PC-9 (cell line): ENCODE measurements around the gene PLOD2. TPM values are rescaled to one million over a fixed set of nuclear protein-coding genes. Genes with fewer than 3 reads are reported as not detected.

Experiments
- BruUV-seq: library from RNA; stranded (reverse); fragments of 400-500 nt; replicated peaks from 2 replicates; lab custom pipeline; 2021; lab: Mats Ljungman, UMichigan
- CTCF ChIA-PET: fragments of 300-600 bp; sonication (Branson Sonifier 250); formaldehyde crosslinking; loops from one replicate; lab custom pipeline; 2022; ENCODE audit warnings: antibody characterized with exemption; lab: Charles Lee
- POLR2A ChIA-PET: fragments of 300-600 bp; sonication (Branson Sonifier 250); formaldehyde crosslinking; loops from one replicate; lab custom pipeline; 2022; ENCODE audit warnings: antibody characterized with exemption; ENCODE audit not compliant: unreplicated experiment; lab: Charles Lee
- DNase-seq, 2 experiments: peaks; one replicate each; pipeline versions ENCODE4 v3.0.0 to v3.0.0-alpha.2; 2015 to 2022; ENCODE audit warnings: mixed read lengths in 1 of 2
- H2AFZ ChIP-seq: fragments of 200-600 bp; sonication (generic); 2 replicates; pipeline ENCODE4 v1.8.1; 2017; ENCODE audit warnings: antibody characterized with exemption
- H3F3A ChIP-seq: fragments of 200-600 bp; sonication (generic); 2 replicates; pipeline ENCODE4 v1.8.1; 2017; ENCODE audit warnings: antibody characterized with exemption, mild to moderate bottlenecking, low read depth; ENCODE audit not compliant: insufficient read depth
- H3K27ac ChIP-seq: fragments of 200-600 bp; sonication (generic); 2 replicates; pipeline ENCODE4 v1.6.1; 2016; ENCODE audit warnings: mixed run types
- H3K27me3 ChIP-seq: fragments of 200-600 bp; sonication (generic); 2 replicates; pipeline ENCODE4 v1.6.1; 2016; ENCODE audit warnings: low read depth, mixed run types; ENCODE audit not compliant: insufficient read depth
- H3K36me3 ChIP-seq: fragments of 200-600 bp; sonication (generic); 2 replicates; pipeline ENCODE4 v1.6.1; 2016; ENCODE audit warnings: low read depth, mixed run types
- H3K4me1 ChIP-seq: fragments of 200-600 bp; sonication (generic); replicated peaks from 2 replicates; pipeline ENCODE4 v1.6.1; 2016; ENCODE audit warnings: mixed run types; ENCODE audit not compliant: insufficient read depth
- H3K4me2 ChIP-seq: fragments of 200-600 bp; sonication (generic); 2 replicates; pipeline ENCODE4 v1.6.1; 2017; ENCODE audit warnings: mixed run types
- H3K4me3 ChIP-seq: fragments of 200-600 bp; sonication (generic); 2 replicates; pipeline ENCODE4 v1.6.1; 2016; ENCODE audit warnings: mixed run types
- H3K79me2 ChIP-seq: fragments of 200-600 bp; sonication (generic); 2 replicates; pipeline ENCODE4 v1.6.1; 2017; ENCODE audit warnings: low read depth, mixed run types
- H3K9me2 ChIP-seq: fragments of 200-600 bp; sonication (generic); 2 replicates; pipeline ENCODE4 v1.8.1; 2017; ENCODE audit warnings: mild to moderate bottlenecking; ENCODE audit not compliant: insufficient read depth
- H3K9me3 ChIP-seq: fragments of 200-600 bp; sonication (generic); 2 replicates; pipeline ENCODE4 v1.8.1; 2016; ENCODE audit warnings: low read depth; ENCODE audit not compliant: insufficient read depth
- H4K20me1 ChIP-seq: fragments of 200-600 bp; sonication (generic); 2 replicates; pipeline ENCODE4 v1.8.1; 2017; ENCODE audit not compliant: insufficient read depth
- EZH2 ChIP-seq: fragments of 200-600 bp; sonication (generic); IDR thresholded peaks from 2 replicates; pipeline ENCODE4 v1.8.0; 2017; ENCODE audit warnings: antibody characterized with exemption, low read depth
- intact Hi-C: fragments of 100-400 bp; cut with micrococcal nuclease; formaldehyde crosslinking; loops from one replicate; pipeline ENCODE4 v1.10.0; 2022; ENCODE audit not compliant: unreplicated experiment
- total RNA-seq: library from RNA; stranded (reverse); gene quantifications from 2 replicates; pipeline ENCODE4 v1.2.3, GENCODE V29; 2021
- TF ChIP-seq, protein P1 (sequence below): fragments of 200-600 bp; sonication (generic); conservative IDR thresholded peaks from 2 replicates; pipeline ENCODE4 v1.6.1; 2017; ENCODE audit warnings: mixed run types, antibody characterized with exemption, mild to moderate bottlenecking, moderate library complexity

PLOD2 gene
- total RNA-seq, 1 experiment from 2014 or later = 30.3 TPM

DNA sequence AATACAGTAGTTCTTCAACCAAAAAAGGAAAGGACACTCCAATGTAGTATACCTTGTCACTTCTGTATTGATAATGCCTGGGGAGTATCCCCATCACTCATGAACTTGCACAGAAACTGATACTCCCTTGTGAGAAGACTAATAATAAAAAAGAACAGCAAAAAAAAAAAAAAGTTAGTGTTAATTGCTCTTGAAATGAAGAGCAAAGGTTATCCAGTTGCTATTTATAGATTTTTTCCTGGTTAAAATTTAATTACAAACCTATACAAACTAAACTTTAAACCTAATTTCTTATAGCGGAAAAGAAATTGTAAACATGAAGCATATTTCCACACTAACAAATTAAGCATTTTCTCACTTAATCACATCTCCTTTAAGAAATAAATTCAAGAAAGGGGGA, 6.7 kb downstream of the PLOD2 start:
- no peak overlapping the region for H3K27ac ChIP-seq

GRCh38 chr3:146153429-146153828, 7.6 kb downstream of the PLOD2 start:
- no peaks in the 10 kb centered on the region for H3K9me3 ChIP-seq
- intact Hi-C loops = no loop called here
- no TSS peak for BruUV-seq
- ChIA-PET POLR2A (no interaction called here), CTCF (no interaction called here)
- H3K79me2 ChIP-seq = peaks cover 1% of the 10 kb centered on the region
- no peaks in the 10 kb centered on the region for H3K9me2 ChIP-seq
- DNase-seq = no peak
- no peaks in the 10 kb centered on the region for H3K27me3 ChIP-seq
- H3F3A ChIP-seq = no peaks in the 10 kb centered on the region
- no peaks in the 10 kb centered on the region for H4K20me1 ChIP-seq
- no peaks in the 10 kb centered on the region for H3K4me1 ChIP-seq
- no peaks in the 10 kb centered on the region for H3K36me3 ChIP-seq
- no peak overlapping the region for H3K27ac ChIP-seq
- no peak overlapping the region for H3K4me3 ChIP-seq
- no peak overlapping the region for H3K4me2 ChIP-seq
- no peak for TF ChIP-seq EZH2
- TF ChIP-seq, protein P1, sequence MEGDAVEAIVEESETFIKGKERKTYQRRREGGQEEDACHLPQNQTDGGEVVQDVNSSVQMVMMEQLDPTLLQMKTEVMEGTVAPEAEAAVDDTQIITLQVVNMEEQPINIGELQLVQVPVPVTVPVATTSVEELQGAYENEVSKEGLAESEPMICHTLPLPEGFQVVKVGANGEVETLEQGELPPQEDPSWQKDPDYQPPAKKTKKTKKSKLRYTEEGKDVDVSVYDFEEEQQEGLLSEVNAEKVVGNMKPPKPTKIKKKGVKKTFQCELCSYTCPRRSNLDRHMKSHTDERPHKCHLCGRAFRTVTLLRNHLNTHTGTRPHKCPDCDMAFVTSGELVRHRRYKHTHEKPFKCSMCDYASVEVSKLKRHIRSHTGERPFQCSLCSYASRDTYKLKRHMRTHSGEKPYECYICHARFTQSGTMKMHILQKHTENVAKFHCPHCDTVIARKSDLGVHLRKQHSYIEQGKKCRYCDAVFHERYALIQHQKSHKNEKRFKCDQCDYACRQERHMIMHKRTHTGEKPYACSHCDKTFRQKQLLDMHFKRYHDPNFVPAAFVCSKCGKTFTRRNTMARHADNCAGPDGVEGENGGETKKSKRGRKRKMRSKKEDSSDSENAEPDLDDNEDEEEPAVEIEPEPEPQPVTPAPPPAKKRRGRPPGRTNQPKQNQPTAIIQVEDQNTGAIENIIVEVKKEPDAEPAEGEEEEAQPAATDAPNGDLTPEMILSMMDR = no peak
- H2AFZ ChIP-seq = no peak overlapping the region

More for the DNA sequence above, 6.7 kb downstream of the PLOD2 start:
- peaks cover 8% of the 10 kb centered on the region for H3K4me1 ChIP-seq
- no peak overlapping the region for H3K4me2 ChIP-seq
- no peaks in the 10 kb centered on the region for H3K36me3 ChIP-seq
- no peak for DNase-seq
- BruUV-seq = no TSS peak
- peaks cover 10% of the 10 kb centered on the region for H3K79me2 ChIP-seq
- CTCF ChIA-PET = no interaction called here
- H2AFZ ChIP-seq = no peak overlapping the region
- intact Hi-C loops = no loop called here
- no peaks in the 10 kb centered on the region for H4K20me1 ChIP-seq
- no peaks in the 10 kb centered on the region for H3K9me2 ChIP-seq
- TF ChIP-seq, protein P1 = no peak
- no peak for TF ChIP-seq EZH2
- no peaks in the 10 kb centered on the region for H3K27me3 ChIP-seq
- H3F3A ChIP-seq = no peaks in the 10 kb centered on the region
- H3K4me3 ChIP-seq = no peak overlapping the region
- POLR2A ChIA-PET = no interaction called here
- no peaks in the 10 kb centered on the region for H3K9me3 ChIP-seq

DNA sequence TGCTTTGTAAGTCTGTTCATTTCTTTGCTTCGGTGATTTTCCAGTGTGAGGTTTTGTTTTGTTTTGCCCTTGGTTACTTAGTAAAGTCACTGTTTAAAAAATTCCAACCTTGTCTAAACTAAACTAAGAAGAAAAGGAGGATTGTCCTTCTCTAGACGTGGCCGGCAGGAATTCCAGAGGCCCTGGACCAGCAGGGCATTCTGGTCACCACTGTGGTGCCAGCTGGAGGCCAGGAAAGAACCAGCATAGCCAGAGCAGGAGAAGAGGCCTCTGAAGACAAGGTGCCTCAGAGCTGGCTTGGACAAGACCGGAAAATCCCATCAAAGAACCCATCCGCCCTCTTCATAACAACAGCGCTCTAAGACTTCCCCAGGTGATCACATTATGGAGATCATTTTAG, 8.2 kb downstream of the PLOD2 start:
- Histone ChIP-seq H3K9me2 (no peaks in the 10 kb centered on the region), H3K27ac (no peak overlapping the region), H3K4me3 (no peak overlapping the region), H3K9me3 (no peaks in the 10 kb centered on the region), H4K20me1 (no peaks in the 10 kb centered on the region), H3K79me2 (no peaks in the 10 kb centered on the region), H3K4me1 (no peaks in the 10 kb centered on the region), H3K36me3 (no peaks in the 10 kb centered on the region), H3F3A (no peaks in the 10 kb centered on the region), H3K4me2 (no peak overlapping the region), H2AFZ (no peak overlapping the region), H3K27me3 (no peaks in the 10 kb centered on the region)
- DNase-seq = no peak
- ChIA-PET POLR2A (no interaction called here), CTCF (no interaction called here)
- intact Hi-C loops = no loop called here
- BruUV-seq = no TSS peak
- no peak for TF ChIP-seq EZH2
- TF ChIP-seq, protein P1 = no peak
